Bronchial epithelial cell (primary cell): ENCODE results near the gene FAM184A. TPM values are rescaled to one million over a fixed set of nuclear protein-coding genes. Genes with fewer than 3 reads are reported as not detected.
A peak's percentile ranks its signal among the peaks of the same experiment; 100 is the strongest.

Experiments used
- DNase-seq: peaks from one replicate; pipeline ENCODE4 v3.0.0-alpha.2; 2010; ENCODE audit warnings: low read depth
- FAIRE-seq: peaks from 2 replicates; lab custom pipeline; 2011; peaks lifted over from hg19 to GRCh38; lab: Jason Lieb, UNC
- H3K27me3 ChIP-seq: 2 replicates; pipeline ENCODE4 v1.5.1; 2011; ENCODE audit warnings: low read length; ENCODE audit not compliant: control insufficient read depth, insufficient read depth
- H3K36me3 ChIP-seq: 2 replicates; pipeline ENCODE4 v1.5.1; 2011; ENCODE audit warnings: low read length; ENCODE audit not compliant: control insufficient read depth, insufficient read depth
- H3K4me3 ChIP-seq: 2 replicates; pipeline ENCODE4 v1.5.1; 2011; ENCODE audit warnings: mild to moderate bottlenecking, low read depth, low read length, control low read depth
- total RNA-seq: library from RNA; depleted of rRNA; stranded (reverse); fragments of >200 nt; gene quantifications from 2 replicates; pipeline ENCODE4 v1.2.1, GENCODE V29; 2014
- TF ChIP-seq, protein P1 (sequence below): IDR thresholded peaks from 2 replicates; pipeline ENCODE4 v1.5.1; 2011; ENCODE audit warnings: mild to moderate bottlenecking, moderate library complexity, low read length, control low read depth, inconsistent platforms; ENCODE audit not compliant: insufficient read depth, severe bottlenecking

Gene FAM184A
- total RNA-seq, 1 donor from 2014 or later: under 0.01 TPM

DNA sequence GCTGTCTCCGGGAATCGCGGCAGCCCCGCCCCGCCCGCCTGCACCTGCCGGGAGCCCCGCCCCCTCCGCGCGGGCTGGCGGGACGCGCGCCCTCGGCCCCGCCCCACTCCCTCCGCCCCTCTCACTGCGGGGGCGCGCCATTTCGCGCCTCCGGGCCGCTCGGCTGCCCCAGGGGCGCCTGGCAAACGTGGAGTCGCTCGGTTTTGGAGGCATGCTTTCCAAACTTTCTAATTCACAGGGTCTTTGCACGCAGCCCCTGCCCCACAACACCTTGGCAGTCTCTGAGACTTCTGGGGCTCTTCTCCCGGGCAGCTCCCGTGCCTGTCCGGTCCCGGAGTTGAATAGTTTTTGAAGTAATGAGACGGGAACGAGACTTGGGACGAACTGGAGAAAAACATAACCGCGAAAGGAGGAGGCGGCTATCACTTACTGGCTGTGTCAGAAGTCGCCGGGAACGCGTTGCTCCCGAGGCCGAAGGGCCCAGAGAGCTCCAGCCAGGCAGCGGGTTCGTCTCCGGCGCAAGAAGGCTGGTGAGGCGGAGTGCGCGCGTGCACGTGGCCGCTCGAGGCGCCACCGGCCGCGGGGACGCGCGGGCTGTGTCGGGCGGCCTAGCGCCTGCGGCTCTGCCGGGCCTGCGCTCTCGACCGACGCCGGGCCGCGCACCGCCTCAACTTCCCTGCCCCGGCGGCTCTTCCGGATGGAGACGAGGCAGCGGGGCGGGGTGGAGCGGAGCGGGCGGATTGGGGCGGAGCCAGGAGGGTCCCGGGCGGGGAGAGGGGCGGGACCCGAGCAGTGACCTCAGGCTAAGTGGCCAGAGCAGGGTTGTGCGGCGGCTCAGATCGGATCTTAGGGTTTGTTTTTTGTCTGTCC, 143.8 kb downstream of the FAM184A start, which contains the start of gene MCM9:
Gene MCM9 (minus strand): TSS at position 699 of the 870 bp plus-strand sequence. CDS start 3,436 bp downstream, outside the sequence.
- H3K4me3 ChIP-seq: peak within 1 kb of the TSS; percentile 67
- FAIRE-seq (no peak), DNase-seq (peak; percentile 68)
- no peaks in the 10 kb centered on the region for H3K27me3 ChIP-seq
- peaks cover 1% of the 10 kb centered on the region for H3K36me3 ChIP-seq
- TF ChIP-seq, protein P1, sequence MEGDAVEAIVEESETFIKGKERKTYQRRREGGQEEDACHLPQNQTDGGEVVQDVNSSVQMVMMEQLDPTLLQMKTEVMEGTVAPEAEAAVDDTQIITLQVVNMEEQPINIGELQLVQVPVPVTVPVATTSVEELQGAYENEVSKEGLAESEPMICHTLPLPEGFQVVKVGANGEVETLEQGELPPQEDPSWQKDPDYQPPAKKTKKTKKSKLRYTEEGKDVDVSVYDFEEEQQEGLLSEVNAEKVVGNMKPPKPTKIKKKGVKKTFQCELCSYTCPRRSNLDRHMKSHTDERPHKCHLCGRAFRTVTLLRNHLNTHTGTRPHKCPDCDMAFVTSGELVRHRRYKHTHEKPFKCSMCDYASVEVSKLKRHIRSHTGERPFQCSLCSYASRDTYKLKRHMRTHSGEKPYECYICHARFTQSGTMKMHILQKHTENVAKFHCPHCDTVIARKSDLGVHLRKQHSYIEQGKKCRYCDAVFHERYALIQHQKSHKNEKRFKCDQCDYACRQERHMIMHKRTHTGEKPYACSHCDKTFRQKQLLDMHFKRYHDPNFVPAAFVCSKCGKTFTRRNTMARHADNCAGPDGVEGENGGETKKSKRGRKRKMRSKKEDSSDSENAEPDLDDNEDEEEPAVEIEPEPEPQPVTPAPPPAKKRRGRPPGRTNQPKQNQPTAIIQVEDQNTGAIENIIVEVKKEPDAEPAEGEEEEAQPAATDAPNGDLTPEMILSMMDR: no peak

- peak overlapping the region; percentile 67 for H3K4me3 ChIP-seq
- H3K27me3 ChIP-seq: no peaks in the 10 kb centered on the region
- no peak for FAIRE-seq
- DNase-seq: no peak
- TF ChIP-seq, protein P1: no peak
- peaks cover 1% of the 10 kb centered on the region for H3K36me3 ChIP-seq
Observed at GRCh38 chr6:118933855-118934460, 144.5 kb downstream of the FAM184A start.

DNA sequence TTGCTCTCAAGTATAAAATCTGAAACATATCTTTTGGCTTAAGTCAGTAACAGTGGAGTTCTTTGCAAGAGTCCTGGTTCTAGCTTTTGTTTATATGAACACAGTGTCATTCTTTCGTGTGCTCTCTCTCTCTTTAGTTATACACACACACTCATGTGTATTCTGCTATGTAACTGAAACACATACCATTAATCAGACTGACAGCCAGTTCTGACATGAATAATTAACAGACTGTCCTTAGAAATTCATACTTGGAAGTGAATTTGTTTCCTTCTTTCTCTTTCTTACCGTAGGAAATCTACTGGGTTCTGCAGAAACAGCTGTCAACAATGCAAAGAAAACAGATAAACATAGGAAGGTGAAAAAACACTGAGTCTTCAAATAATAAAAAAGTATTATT, 146.0 kb downstream of the FAM184A start:
- H3K27me3 ChIP-seq: no peaks in the 10 kb centered on the region
- FAIRE-seq (no peak), DNase-seq (no peak)
- peaks cover 3% of the 10 kb centered on the region for H3K36me3 ChIP-seq
- TF ChIP-seq, protein P1: no peak
- no peak overlapping the region for H3K4me3 ChIP-seq

GRCh38 chr6:118931436-118931835, 147.0 kb downstream of the FAM184A start:
- FAIRE-seq (no peak), DNase-seq (peak; percentile 75)
- Histone ChIP-seq H3K36me3 (peaks cover 3% of the 10 kb centered on the region), H3K27me3 (no peaks in the 10 kb centered on the region), H3K4me3 (no peak overlapping the region)
- TF ChIP-seq, protein P1: no peak

- Histone ChIP-seq H3K4me3 (no peak overlapping the region), H3K36me3 (peaks cover 3% of the 10 kb centered on the region), H3K27me3 (no peaks in the 10 kb centered on the region)
- FAIRE-seq (no peak), DNase-seq (no peak)
- TF ChIP-seq, protein P1: no peak
Observed at GRCh38 chr6:118930680-118931079, 147.8 kb downstream of the FAM184A start.
